H1 (cell line): Measurements from ENCODE around the gene RNF111. TPM values are rescaled to one million over a fixed set of nuclear protein-coding genes. Genes with fewer than 3 reads are reported as not detected.

Experiments used
- CHD7 ChIP-seq: fragments of 300-600 bp; sonication (generic); IDR thresholded peaks from 2 replicates; pipeline ENCODE4 v1.7.1; 2012; ENCODE audit warnings: low read length, moderate library complexity, mild to moderate bottlenecking, inconsistent platforms; ENCODE audit not compliant: insufficient replicate concordance
- CREB1 ChIP-seq: IDR thresholded peaks from 2 replicates; pipeline ENCODE4 v1.6.1; 2012; ENCODE audit warnings: inconsistent platforms
- EP300 ChIP-seq, 2 experiments: IDR thresholded peaks; 1 replicate in 1 of 2; 2 replicates in 1 of 2; pipeline ENCODE4 v1.6.1; 2011 to 2012; ENCODE audit warnings: low read depth in 2 of 2, low read length in 2 of 2, mild to moderate bottlenecking in 2 of 2, borderline replicate concordance in 1 of 2, inconsistent platforms in 1 of 2, moderate library complexity in 1 of 2
- GABPA ChIP-seq: IDR thresholded peaks from 2 replicates; pipeline ENCODE4 v1.6.1; 2011; ENCODE audit warnings: mild to moderate bottlenecking, low read length, moderate library complexity, borderline replicate concordance; ENCODE audit not compliant: insufficient read depth
- JUN ChIP-seq: IDR thresholded peaks from 2 replicates; pipeline ENCODE4 v1.6.1; 2011; ENCODE audit warnings: low read depth, mild to moderate bottlenecking, improper control_type of control experiment, low read length
- KDM1A ChIP-seq: fragments of 200-600, 300-600 bp; sonication (generic); IDR thresholded peaks from 2 replicates; pipeline ENCODE4 v1.7.1; 2016; ENCODE audit warnings: mild to moderate bottlenecking, low read length, borderline replicate concordance
- POLR2A ChIP-seq, 2 experiments: IDR thresholded peaks; 1 replicate in 1 of 2; 2 replicates in 1 of 2; pipeline ENCODE4 v1.6.1; 2011; ENCODE audit warnings: low read depth in 2 of 2, low read length in 2 of 2, mild to moderate bottlenecking in 2 of 2; ENCODE audit errors: control extremely low read depth in 1 of 2
- RXRA ChIP-seq: IDR thresholded peaks from 2 replicates; pipeline ENCODE4 v1.6.1; 2011; ENCODE audit warnings: low read depth, mild to moderate bottlenecking, low read length, moderate library complexity; ENCODE audit not compliant: insufficient read depth
- SIX5 ChIP-seq: IDR thresholded peaks from 2 replicates; pipeline ENCODE4 v1.6.1; 2011; ENCODE audit warnings: mild to moderate bottlenecking, low read depth, low read length
- SRF ChIP-seq: IDR thresholded peaks from 2 replicates; pipeline ENCODE4 v1.6.1; 2011; ENCODE audit warnings: mild to moderate bottlenecking, low read depth, low read length, moderate library complexity
- SUZ12 ChIP-seq: fragments of 200-600 bp; sonication (generic); IDR thresholded peaks from 2 replicates; pipeline ENCODE4 v1.6.1; 2012; ENCODE audit warnings: mild to moderate bottlenecking, inconsistent platforms, low read length, moderate library complexity, mixed read lengths
- TCF12 ChIP-seq: IDR thresholded peaks from 2 replicates; pipeline ENCODE4 v1.6.1; 2011; ENCODE audit warnings: low read depth, mild to moderate bottlenecking, low read length
- YY1 ChIP-seq: IDR thresholded peaks from 2 replicates; pipeline ENCODE4 v1.6.1; 2011; ENCODE audit warnings: low read depth, mild to moderate bottlenecking, low read length
- polyA plus RNA-seq, 7 experiments: library from polyadenylated mRNA; depleted of rRNA in 3 of 7; stranded (reverse) in 5 of 7; unstranded in 2 of 7; fragments of >200 nt in 5 of 7; fragments of 200-250 nt in 2 of 7; gene quantifications; 1 replicate in 5 of 7; 2 replicates in 1 of 7; 4 replicates in 1 of 7; pipeline versions ENCODE4 v1.2.1 to v1.2.3, GENCODE V29; 2011 to 2013; ENCODE audit warnings: missing spikeins in 2 of 7, mixed read lengths in 2 of 7
- total RNA-seq: library from RNA; stranded (reverse); fragmentation: NEBNext Ultra II Directional; extraction: Animal tissue kit (Norgen Biotek cat#: 25700); gene quantifications from 2 replicates; pipeline ENCODE4 v1.2.1, GENCODE V29; 2021

The RNF111 gene
- total and polyA plus RNA-seq, 2 of the 8 experiments (the other 6 are each of a cell fraction or from before 2014, with no cell fraction given), result 18.5 to 26.6 TPM

GRCh38 chr15:59018833-59019232 lies 31.4 kb downstream of the RNF111 start (continued):
- no peak for TF ChIP-seq CHD7
- no peak for TF ChIP-seq EP300 (IDR thresholded peaks at IDR 0.05; ENCODE audit: borderline replicate concordance in 1 of 2, low read depth in 2 of 2, low read length in 2 of 2)
- TF ChIP-seq YY1, result no peak
- no peak for TF ChIP-seq POLR2A (IDR thresholded peaks at IDR 0.05; ENCODE audit: control extremely low read depth in 1 of 2, low read depth in 2 of 2, low read length in 2 of 2)
- TF ChIP-seq SIX5, result no peak
- TF ChIP-seq RXRA, result no peak
- TF ChIP-seq GABPA, result no peak
- no peak for TF ChIP-seq CREB1
- TF ChIP-seq SUZ12, result no peak
- no peak for TF ChIP-seq TCF12
- TF ChIP-seq KDM1A, result no peak
- TF ChIP-seq SRF, result no peak
- no peak for TF ChIP-seq JUN
